ENCODE results near the gene CCDC66. TPM values are rescaled to one million over a fixed set of nuclear protein-coding genes. Genes with fewer than 3 reads are reported as not detected.
A peak's percentile ranks its signal among the peaks of the same experiment; 100 is the strongest.
"Not testable (repeated sequence)": the region's sequence is repeated elsewhere in the genome, so short reads cannot be mapped to it uniquely, and the experiment has no call there.

CCDC66 gene
- 13.3 and 17.7 TPM in 2 replicates for total RNA-seq (2014; rRNA removed; shearing (Covaris generic))

GRCh38 chr3:56556908-56557830, at the start of gene CCDC66:
TSS of gene CCDC66 (plus strand) at chr3:56557175. CDS start at chr3:56557243, 68 bp downstream.
- peak; percentile 92 for DNase-seq (ENCODE audit: low read depth)

- no peak for DNase-seq (ENCODE audit: low read depth)
Observed at GRCh38 chr3:56519641-56520040, 37.3 kb upstream of the CCDC66 start.

DNA sequence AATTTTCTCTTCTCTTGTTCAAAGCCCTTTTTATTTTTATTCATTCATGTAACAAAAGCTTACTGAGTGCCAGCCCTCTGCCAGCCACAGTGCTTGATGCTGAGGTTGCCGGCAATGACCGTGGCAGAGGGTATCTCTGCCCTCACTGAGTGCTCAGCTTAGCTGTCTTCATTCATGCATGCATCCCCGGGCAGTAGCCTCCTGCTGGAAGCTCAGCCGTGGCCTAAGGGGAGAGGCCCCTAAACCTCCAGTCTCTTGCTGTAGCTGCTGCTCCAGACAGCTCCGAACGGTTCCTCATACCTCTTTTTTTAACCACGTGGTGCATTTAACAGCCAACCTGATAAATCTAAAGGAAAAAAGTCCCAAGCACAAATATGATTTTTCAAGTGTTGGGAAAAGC, 34.6 kb upstream of the CCDC66 start:
- no peak for DNase-seq (ENCODE audit: low read depth)

- no peak for DNase-seq (ENCODE audit: low read depth)
Observed at GRCh38 chr3:56525291-56525690, 31.7 kb upstream of the CCDC66 start.

DNA sequence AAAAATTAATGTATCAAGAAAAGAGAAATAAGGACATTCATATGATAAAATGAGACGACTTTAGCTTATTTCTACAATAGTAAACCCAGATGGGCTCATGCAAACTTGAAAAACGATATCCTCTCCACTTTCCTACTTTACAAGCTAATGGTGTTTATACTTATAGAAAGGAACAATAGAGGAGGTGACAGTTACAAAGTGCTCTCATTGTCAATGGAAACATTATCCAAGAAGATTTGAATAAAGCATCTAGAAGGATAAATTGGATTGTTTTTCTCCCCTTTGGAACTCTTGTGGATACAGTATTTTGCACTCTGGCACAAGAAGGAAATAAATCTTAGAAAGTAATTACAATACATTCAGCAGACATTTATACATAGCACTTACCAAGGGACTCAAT, 20.2 kb upstream of the CCDC66 start:
- no peak for DNase-seq (ENCODE audit: low read depth)

DNA sequence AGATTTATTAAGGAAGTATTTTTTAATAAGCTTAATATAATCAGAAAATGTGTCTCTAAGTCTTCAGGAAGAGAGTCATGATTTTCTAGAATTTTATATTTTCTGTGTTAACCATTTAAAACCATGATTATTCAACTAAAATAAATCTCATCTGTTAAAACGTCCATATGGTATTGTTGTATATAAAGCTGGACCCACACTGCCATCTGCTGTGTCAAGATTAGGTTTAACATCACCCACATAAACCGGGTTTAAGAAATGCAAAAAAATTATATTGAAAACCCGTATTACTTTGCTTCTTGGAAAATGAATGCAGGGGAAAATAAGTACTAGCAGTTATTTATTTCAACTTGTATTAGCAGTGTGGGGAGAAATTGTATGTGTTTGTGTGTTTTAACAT, 9.5 kb upstream of the CCDC66 start:
- DNase-seq (ENCODE audit: low read depth) = no peak

DNA sequence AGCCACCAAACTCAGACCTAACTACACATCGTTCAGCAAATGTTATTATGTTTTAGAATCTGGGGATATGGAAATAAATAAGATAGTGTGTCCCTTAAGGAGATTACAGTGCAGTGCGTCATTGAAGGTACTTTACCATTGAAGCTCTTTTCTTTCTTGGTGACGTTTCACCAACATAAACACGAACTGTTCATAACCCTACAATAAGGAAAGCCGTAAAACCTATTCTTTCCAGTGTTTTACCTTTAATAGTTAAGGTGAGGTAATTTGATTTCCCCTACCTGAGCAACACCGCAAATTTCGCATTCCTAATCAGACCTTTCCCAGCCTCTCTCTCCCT, 826 bp downstream of the CCDC66 start:
- no peak for DNase-seq (ENCODE audit: low read depth)

DNA sequence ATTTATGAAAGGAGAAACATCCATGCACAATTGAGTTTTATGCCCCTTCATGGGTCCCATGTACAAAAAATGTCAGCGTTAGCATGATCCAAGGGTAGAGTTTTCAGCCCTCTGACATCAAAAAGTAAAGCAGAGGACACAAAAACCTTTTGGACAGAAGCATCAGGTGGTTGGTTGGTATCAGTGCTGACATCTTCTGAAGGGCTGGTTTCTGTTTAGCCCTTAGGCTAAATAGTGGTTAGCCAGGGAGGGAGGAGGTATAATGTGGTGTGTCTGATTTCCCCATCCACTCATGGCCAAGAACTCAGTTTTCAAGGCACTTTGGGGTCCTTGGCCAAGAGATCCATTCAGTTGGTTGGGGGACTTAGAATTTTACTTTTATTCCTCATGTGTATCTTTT, 16.5 kb downstream of the CCDC66 start:
- DNase-seq (ENCODE audit: low read depth) = peak; percentile 56

- not testable (repeated sequence) for DNase-seq (ENCODE audit: low read depth)
Observed at GRCh38 chr3:56581941-56582340, 25.0 kb downstream of the CCDC66 start.

GRCh38 chr3:56584275-56584674, 27.3 kb downstream of the CCDC66 start:
- DNase-seq (ENCODE audit: low read depth) = not testable (repeated sequence)

DNA sequence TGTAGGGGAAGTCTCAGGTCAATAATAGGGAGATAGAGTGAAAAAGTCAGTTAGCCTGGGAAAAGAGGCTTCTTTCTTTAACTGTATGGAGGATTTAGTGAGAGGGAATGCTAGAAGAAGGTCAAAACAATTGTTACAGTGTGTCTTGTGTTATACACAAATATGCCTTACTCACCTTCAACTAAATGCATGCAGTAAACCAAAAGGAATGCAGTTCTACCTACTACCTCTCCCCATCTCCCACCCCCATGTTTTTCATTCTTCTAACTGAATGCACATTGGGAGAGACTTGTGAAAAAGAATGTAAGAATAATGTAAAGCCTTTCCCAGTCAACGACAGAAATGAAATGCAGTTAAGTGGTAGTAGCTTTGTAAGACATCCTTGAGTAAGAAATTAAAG, 33.8 kb downstream of the CCDC66 start:
- DNase-seq (ENCODE audit: low read depth) = no peak

- DNase-seq (ENCODE audit: low read depth) = no peak
Observed at GRCh38 chr3:56591262-56591661, 34.3 kb downstream of the CCDC66 start.

- no peak for DNase-seq (ENCODE audit: low read depth)
Observed at GRCh38 chr3:56593455-56594158, 36.6 kb downstream of the CCDC66 start.

DNA sequence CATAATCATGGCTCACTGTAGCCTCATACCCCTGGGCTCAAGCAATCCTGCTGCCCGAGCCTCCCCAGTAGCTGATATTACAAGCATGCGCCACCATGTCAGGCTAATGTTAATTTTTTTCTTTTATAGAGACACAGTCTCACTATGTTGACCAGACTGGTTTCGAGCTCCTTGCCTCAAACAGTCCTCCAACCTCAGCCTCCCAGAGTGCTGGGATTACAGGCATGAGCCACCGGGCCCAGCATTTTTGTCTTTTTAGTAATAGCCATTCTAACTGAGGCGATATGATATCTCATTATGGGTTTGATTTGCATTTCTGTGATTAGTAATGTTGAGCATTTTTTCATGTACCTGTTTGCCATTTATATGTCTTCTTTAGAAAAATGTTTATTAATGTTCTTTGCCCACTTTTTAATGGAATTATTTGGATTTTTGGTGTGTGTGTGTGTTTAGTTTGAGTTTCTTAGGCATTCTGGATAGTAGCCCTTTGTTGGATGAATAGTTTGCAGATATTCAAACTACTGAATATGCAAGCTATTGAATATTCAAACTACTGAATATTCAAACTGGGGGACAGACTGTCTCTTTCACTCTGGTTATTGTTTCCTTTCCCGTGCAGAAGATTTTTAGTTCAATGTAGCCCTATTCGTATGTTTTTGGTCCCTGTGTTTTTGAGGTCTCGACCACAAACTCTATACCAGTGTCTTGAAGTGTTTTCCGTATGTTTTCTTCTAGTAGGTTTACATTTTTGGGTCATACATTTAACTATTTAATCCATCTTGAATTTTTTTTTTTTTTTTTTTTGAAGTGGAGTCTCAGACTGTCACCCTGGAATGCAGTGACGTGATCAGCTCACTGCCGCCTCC, 39.2 kb downstream of the CCDC66 start:
- no peak for DNase-seq (ENCODE audit: low read depth)

GRCh38 chr3:56608479-56608878, 51.5 kb downstream of the CCDC66 start:
- DNase-seq (ENCODE audit: low read depth) = not testable (repeated sequence)

DNA sequence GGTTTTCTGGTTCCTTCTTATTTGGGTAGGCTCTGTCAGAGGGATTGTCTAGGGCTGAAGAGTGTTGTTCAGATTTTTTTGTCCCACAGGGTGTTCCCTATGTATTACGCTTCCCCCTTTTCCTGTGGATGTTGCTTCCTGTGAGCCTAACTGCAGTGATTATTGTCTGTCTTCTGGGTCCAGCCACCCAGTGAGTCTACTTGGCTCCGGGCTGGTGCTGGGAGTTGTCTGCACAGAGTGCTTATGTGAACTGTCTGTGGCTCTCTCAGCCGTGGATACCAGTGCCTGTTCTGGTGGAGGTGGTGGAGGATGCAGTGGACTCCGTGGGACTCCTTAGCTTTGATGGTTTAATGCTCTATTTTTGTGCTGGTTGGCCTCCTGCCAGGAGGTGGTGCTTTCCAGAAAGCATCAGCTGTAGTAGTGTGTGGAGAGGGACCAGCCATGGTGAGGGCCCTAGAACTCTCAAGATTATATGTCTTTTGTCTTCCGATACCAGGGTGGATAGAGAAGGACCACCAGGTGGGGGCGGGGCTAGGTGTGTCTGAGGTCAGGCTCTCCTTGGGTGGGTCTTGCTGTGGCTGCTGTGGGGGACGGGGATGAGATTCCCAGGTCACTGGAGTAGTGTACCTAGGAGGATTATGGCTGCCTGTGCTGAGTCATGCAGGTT, 53.8 kb downstream of the CCDC66 start:
- no peak for DNase-seq (ENCODE audit: low read depth)

- DNase-seq (ENCODE audit: low read depth) = no peak
Observed at GRCh38 chr3:56611364-56611763, 54.4 kb downstream of the CCDC66 start.

DNA sequence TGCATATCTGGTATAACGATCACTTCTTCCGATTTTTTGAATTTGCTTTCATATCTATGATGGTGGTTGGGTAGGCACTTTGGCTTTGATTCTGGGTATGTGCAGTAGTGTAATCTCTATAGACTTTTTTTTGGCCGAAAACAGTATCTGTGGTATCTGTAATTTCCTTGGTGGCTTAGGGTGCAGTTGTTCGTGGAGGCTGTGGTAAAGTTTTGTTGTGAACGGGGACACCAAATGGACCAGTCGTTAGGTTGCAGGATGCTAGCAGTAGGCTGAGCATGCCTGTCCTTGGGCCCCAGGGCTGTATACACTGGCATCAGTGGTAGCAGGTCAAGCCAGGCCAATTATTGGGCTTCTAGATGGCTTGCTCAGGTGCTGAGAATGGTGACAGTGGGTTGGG, 55.2 kb downstream of the CCDC66 start:
- DNase-seq (ENCODE audit: low read depth) = no peak

DNA sequence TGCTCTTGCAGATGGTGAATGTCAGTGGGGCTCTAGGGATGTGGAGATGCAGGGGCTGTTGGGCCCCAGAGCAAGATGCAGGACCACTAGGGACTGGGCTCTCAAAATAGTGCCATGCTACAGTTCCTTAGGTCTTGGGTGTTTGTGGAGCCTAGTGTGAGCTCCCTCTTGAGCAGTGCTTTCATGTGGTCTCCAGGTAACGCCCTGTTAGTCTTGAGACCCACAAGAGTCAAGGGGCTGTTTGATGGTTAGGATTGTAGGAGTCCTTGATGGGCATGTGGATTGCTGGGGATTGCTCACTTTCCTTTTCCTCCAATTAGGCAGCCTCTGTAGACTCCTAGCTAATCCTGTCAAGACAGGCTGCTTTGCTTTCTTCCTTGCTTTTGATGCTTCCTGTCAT, 56.0 kb downstream of the CCDC66 start:
- no peak for DNase-seq (ENCODE audit: low read depth)

DNA sequence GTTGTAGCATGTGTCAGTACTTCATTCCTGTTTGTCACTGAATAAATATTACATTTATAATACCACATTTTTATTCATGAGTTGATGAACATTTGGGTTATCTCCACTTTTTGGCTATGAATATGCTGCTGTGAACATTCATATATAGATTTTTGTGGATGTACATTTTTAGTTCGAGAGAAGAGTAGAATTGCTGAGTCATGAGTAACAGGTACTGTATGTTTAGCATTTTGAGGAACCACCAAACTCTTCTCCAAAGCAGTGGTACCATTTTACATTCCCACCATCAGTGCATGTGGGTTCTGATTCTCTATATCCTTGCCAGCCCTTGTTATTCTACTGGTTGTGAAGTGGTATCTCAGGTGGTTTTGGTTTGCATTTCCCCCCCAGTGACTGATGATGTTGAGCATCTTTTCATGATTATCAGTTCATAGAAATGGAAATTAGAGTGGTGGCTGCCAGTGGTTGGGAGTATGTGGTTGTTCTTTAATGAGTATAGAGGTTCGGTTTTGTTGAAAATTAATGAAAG, 59.6 kb downstream of the CCDC66 start:
- no peak for DNase-seq (ENCODE audit: low read depth)

GRCh38 chr3:56620371-56620770, 63.4 kb downstream of the CCDC66 start:
- DNase-seq (ENCODE audit: low read depth) = no peak
